HG03103 (cell line): ENCODE data around the gene DHRS9.

Experiments
- ATAC-seq: cut with Tn5 transposase; IDR thresholded peaks from one replicate; pipeline ENCODE4 v1.9.1; 2021; ENCODE audit warnings: low read depth; ENCODE audit not compliant: unreplicated experiment

DHRS9 gene

GRCh38 chr2:169091761-169092519 lies 22.6 kb downstream of the DHRS9 start:
- ATAC-seq, result no peak

DNA sequence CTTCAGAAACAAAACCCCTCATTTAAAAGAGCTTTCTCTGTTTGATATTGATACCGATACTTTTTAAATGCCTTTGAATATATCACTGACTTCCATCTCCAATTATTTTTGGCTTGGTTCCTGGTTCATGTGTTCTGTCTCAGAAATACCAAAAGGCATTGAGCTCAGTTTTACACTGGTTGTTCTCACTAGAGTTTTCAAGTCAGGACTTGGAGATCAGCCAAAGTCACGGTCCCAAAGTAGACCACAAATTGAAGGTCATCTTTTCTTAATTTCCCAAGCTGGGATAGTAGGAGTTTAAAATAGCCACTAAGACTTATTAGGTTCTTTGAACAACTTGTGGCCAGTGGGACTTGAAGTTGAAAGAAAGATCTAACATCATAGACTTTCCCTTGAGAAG lies 24.2 kb downstream of the DHRS9 start:
- ATAC-seq, result no peak

GRCh38 chr2:169094676-169095075 lies 25.3 kb downstream of the DHRS9 start:
- no peak for ATAC-seq

- no peak for ATAC-seq
These were observed 26.3 kb downstream of the DHRS9 start for GRCh38 chr2:169095621-169096105.

DNA sequence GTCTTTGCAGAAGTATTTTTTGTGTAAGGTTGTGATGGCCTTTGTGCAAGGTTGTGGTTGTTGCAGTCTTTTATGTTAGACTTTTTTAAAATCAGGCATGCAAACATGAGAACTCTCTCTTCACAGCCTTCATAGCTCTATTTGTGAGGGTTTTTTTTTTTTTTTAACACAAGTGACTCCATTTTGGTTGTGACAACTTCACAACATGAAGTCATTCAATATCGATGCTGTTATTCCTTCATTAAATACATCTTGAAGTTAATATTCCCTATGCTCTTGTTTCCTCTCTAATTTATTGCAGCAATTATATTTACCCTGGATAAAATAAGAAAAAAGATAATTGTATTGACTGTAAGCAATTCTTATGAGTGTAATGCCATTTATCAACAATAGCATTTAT lies 35.5 kb downstream of the DHRS9 start:
- ATAC-seq, result no peak

DNA sequence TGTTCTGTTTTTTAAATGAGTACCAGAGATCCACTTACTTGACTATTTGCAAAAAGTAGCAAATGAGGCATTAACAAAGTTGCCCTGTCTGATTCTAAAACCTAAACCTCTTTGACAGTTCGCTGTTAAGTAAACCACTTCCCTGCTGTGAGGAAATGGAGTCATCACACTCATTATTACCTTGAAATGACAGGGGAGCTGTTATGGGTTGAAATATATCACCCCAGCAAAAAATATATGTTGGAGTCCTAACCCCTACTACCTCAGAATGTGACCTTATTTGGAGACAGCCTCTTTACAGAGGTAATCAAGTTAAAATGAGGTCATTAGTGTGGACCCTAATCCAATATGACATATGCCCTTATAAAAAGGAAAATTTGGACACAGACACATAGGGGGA lies 36.1 kb downstream of the DHRS9 start:
- no peak for ATAC-seq

- ATAC-seq, result no peak
These were observed 36.8 kb downstream of the DHRS9 start for GRCh38 chr2:169106134-169106533.

DNA sequence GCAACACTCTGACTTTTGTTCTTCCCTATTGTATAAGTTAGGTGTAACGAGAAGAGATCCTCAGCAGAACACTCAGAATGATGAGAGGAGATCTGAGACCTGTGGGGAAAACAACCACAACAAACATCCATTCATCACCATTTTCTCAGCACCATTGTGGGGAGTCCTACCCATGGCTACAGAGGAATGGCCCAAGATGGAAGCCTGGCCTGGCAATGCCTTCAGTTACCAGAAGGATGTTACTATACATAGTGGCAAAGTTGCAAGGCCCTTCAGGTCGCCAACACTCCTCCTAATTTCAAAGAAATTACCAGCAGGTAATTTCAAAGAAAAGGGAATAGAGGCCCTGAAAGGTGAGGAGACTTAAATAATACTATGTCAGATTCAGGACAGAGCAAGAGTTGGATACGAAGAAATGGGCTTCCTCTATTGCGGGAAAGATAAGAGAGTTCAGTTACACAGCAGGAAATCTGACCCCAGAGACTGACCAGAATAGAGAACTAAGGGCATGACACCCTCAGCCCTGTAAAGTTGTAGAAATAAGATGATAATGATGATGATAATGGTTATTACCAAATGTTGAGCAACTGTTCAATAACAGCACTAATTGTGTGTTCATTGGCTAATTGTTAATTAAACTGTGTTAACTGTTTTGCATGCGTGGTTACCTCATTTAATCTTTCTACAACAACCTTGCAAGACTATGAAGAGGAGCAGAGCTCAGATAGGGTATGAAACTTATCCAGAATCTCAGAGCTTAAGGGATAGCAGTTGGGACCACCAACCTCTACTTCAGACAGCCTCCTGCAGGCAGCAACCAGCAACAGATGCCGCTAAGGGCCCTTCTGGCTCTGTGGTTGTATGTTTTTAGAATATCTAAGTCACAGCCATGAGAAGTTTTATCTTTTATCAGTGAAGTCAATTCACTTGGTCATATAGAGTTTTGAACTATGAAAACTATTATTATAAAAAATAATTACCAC lies 37.5 kb downstream of the DHRS9 start:
- no peak for ATAC-seq

DNA sequence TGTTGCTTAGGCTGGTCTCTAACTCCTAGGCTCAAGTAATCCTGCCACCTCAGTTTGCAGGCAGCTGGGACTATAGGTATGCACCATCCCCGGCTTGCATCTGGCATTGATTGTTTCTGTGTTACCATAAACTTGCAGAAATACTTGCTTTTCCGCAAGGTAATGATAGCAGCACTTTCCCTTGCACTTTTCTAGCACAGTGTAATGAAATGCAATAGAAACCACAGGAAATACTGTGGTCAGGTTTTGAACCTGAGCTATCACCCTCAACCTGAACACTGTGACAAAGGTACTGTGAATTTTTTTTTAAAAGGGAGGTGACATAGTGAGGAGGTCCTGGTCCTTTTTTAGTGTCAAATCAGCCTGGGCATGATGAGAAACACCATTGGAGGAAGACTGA lies 38.3 kb downstream of the DHRS9 start:
- ATAC-seq, result peak; percentile 78

DNA sequence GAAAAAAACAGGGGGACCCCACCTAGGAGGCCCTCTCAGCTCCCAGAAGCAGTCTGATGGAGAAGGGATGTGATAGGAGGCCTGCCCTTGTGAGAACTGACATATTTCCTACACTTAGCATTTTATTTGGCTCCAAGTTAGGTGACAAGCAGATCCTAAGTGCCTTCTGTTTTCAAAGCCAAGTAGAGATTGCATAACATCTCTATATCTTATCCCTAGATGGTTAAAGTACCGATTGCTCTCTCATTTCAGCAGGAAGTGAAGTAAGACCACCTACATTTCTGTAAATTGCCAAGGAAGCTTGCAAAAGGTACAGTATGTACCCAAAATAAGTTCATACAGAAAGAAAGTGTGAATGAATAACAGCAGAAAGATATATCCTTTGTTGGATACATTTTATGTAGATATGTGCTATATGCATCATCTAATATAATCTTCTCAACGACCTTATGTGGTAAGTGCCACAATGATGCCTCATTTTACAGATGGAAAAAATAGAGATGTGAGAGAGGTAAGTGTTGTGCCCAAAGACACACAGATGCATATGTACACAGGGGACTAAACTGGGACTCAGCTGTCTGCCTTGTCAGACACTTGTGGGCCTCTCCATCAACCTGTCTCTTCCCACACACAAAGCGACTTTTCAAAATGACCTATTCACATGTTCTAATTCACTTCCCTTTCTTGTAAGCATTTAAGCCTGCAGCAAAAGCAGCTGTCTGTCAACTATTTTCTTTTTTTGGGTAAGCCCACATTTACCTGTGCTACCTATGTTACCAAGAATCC lies 38.9 kb downstream of the DHRS9 start:
- no peak for ATAC-seq

GRCh38 chr2:169109502-169110409 lies 40.4 kb downstream of the DHRS9 start:
- peak; percentile 54 for ATAC-seq

- no peak for ATAC-seq
These were observed 41.1 kb downstream of the DHRS9 start for GRCh38 chr2:169110419-169110818.

DNA sequence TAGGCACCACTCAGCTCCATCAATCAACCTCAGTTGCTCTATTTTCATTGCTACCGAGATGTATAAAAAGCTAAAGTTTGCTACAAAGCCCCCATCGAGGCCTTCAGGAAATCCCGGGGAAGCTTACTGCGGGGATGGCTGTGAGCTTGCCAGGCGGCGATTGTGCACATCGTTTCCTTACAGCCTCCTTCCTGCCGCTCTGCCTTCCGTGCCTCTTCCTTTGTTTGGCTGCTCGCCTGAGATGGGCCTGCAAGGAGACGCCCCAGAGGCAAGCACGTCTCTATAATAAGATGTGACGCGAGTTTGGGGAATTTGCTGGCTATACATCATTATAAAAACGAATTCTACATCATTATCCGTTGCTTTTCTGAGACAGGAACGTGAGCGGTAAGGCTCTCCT lies 41.6 kb downstream of the DHRS9 start:
- ATAC-seq, result no peak

DNA sequence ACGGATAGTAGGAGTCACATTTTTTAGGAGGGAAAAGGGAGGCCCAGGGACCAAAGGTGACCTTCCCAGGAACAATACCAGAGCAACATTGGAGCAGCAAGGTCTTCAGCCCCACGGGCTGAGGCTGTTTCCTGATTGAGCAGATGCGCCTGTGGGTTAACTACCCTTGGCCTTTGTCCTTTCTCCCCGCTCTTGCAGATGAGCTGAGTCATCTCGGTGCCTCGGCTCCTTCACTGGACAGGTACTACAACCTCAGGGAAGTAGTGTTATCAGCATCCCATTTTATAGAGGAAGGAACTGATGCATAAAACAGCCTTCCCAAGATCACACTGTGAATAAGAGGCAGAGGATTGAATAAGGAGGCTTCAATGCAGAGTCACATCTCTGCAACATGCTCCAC lies 43.5 kb downstream of the DHRS9 start:
- ATAC-seq, result no peak

DNA sequence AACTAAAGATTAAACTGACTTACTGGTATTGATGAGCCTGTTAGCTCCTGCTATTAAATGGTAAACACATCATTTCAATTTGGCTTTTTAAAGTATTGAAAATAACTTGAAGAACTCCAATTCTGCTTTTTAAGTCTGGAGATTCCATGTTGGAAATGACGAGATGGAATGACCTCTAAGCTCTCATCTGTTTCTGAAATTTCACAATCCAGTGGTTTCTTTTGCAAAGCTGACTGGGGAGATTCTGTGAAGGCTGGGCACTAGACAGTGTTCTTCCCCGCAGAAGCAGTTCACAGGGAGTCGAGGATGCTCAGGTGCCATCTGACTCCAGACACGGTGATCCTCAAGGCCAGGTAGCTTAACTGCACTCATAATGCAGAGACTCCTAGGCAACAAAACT lies 44.7 kb downstream of the DHRS9 start:
- no peak for ATAC-seq

- ATAC-seq, result no peak
These were observed 47.0 kb downstream of the DHRS9 start for GRCh38 chr2:169116327-169116726.

DNA sequence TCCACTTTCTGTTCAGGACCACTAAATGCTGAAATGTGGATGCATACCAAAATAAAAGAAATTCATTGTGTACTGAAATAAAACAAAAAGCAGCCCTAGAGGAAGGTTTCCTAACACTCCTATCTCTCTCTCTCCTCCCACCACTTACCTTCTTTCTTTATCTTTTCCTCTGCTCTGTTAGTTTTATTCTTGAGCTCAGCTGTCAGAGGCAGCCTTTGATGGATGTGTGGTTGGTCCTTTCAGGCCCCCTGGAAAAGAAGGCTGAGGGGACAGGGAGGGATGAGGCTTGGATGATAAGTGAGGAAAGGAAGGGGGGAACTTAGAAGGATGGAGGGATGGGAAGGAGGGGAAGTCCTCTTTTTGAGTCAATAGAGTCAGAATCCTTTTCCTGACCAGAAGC lies 47.6 kb downstream of the DHRS9 start:
- no peak for ATAC-seq

DNA sequence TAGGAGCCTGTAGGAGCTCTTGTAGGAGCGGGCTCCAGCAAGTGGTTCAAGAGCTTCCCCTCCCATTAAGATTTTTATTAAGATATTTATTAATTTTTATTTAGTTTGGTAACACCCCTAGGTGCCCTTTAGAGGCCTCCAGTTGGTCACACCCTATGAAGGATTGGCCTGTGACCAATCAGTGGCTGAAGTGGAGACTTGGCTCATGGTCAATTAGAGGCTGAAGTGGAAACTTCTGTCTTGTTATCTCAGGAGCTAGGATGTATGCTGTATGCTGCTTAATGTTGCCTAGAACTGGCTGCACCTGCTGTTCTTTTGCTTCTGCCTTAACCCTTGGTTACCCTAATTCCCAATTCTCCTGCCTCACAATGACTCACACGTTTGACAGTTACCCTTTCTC lies 48.7 kb downstream of the DHRS9 start:
- ATAC-seq, result no peak

DNA sequence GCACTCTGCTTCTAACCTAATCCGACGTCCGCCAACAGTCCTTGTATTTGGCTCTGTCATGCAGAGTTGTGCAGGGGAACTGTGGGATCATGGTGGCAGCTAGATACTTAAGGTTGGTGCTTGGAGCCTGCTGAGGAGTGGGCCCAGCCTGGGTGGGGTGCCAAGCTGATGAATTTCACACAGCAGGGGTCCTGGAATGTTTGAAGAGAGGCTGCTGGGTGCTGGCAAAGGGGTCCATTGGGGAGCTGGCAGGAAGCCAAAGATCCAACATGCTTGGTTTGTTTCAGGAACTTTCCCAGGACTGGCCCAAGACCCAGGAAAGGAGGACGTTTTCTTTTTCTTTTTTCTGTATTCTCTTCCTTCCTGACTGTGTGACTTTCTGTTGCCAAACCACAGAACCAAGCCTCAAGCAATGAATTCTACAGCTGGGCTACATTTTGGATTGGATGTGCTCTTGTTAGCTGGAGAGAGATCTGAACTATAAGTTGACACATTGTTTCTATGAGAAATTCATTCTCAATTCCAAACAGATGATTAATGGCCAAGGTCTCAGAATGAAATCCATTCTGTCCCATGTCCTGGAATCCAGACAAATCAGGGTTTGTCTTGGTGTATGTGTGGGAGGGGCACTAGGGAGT lies 49.9 kb downstream of the DHRS9 start:
- ATAC-seq, result no peak
